Neutrophil (primary cell): ENCODE measurements around the gene PNPO.
"Not testable (repeated sequence)": the region's sequence is repeated elsewhere in the genome, so short reads cannot be mapped to it uniquely, and the experiment has no call there.

Experiments
- H3K27ac ChIP-seq: fragments of 200-600 bp; sonication (generic); 2 replicates; pipeline ENCODE4 v1.5.1; 2016; ENCODE audit warnings: mild to moderate bottlenecking, moderate library complexity
- H3K27me3 ChIP-seq: fragments of 200-600 bp; sonication (generic); 2 replicates; pipeline ENCODE4 v1.6.0; 2016; ENCODE audit warnings: mild to moderate bottlenecking
- H3K36me3 ChIP-seq: fragments of 200-600 bp; sonication (generic); 2 replicates; pipeline ENCODE4 v1.5.1; 2017
- H3K4me1 ChIP-seq, 2 experiments: fragments of 200-600 bp in 1 of 2; sonication (generic) in 1 of 2; 1 replicate in 1 of 2; 2 replicates in 1 of 2; pipeline versions ENCODE4 v1.5.1 to v1.6.1; 2013 to 2016; ENCODE audit warnings: low read depth in 1 of 2, low read length in 1 of 2, mild to moderate bottlenecking in 1 of 2, moderate library complexity in 1 of 2; ENCODE audit not compliant: control insufficient read depth in 1 of 2, insufficient read depth in 1 of 2
- H3K4me3 ChIP-seq, 2 experiments: fragments of 200-600 bp in 1 of 2; sonication (generic) in 1 of 2; 1 replicate in 1 of 2; 2 replicates in 1 of 2; pipeline ENCODE4 v1.5.1; 2013 to 2016; ENCODE audit warnings: low read depth in 1 of 2, low read length in 1 of 2, mild to moderate bottlenecking in 1 of 2, moderate library complexity in 1 of 2
- H3K9me3 ChIP-seq: fragments of 200-600 bp; sonication (generic); 2 replicates; pipeline ENCODE4 v1.5.1; 2016
- TF ChIP-seq, protein P1 (sequence below): fragments of 200-600 bp; sonication (generic); IDR thresholded peaks from 2 replicates; pipeline ENCODE4 v1.5.1; 2016; ENCODE audit warnings: antibody characterized with exemption

The PNPO gene

GRCh38 chr17:47918991-47919390 is 22.4 kb upstream of the PNPO start:
- Histone ChIP-seq H3K4me1 (peaks cover 12 to 13% of the 10 kb centered on the region in 2 experiments), H3K36me3 (peaks cover 53% of the 10 kb centered on the region), H3K9me3 (no peaks in the 10 kb centered on the region), H3K4me3 (no peak overlapping the region), H3K27ac (no peak overlapping the region), H3K27me3 (no peaks in the 10 kb centered on the region)
- TF ChIP-seq, protein P1, sequence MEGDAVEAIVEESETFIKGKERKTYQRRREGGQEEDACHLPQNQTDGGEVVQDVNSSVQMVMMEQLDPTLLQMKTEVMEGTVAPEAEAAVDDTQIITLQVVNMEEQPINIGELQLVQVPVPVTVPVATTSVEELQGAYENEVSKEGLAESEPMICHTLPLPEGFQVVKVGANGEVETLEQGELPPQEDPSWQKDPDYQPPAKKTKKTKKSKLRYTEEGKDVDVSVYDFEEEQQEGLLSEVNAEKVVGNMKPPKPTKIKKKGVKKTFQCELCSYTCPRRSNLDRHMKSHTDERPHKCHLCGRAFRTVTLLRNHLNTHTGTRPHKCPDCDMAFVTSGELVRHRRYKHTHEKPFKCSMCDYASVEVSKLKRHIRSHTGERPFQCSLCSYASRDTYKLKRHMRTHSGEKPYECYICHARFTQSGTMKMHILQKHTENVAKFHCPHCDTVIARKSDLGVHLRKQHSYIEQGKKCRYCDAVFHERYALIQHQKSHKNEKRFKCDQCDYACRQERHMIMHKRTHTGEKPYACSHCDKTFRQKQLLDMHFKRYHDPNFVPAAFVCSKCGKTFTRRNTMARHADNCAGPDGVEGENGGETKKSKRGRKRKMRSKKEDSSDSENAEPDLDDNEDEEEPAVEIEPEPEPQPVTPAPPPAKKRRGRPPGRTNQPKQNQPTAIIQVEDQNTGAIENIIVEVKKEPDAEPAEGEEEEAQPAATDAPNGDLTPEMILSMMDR, result no peak

- peaks cover 12 to 13% of the 10 kb centered on the region in 2 experiments for H3K4me1 ChIP-seq
- H3K36me3 ChIP-seq, result peaks cover 62% of the 10 kb centered on the region
- not testable (repeated sequence) for H3K9me3 ChIP-seq, H3K4me3 ChIP-seq, H3K27ac ChIP-seq, H3K27me3 ChIP-seq
Measured at GRCh38 chr17:47919889-47920288, 21.5 kb upstream of the PNPO start.

DNA sequence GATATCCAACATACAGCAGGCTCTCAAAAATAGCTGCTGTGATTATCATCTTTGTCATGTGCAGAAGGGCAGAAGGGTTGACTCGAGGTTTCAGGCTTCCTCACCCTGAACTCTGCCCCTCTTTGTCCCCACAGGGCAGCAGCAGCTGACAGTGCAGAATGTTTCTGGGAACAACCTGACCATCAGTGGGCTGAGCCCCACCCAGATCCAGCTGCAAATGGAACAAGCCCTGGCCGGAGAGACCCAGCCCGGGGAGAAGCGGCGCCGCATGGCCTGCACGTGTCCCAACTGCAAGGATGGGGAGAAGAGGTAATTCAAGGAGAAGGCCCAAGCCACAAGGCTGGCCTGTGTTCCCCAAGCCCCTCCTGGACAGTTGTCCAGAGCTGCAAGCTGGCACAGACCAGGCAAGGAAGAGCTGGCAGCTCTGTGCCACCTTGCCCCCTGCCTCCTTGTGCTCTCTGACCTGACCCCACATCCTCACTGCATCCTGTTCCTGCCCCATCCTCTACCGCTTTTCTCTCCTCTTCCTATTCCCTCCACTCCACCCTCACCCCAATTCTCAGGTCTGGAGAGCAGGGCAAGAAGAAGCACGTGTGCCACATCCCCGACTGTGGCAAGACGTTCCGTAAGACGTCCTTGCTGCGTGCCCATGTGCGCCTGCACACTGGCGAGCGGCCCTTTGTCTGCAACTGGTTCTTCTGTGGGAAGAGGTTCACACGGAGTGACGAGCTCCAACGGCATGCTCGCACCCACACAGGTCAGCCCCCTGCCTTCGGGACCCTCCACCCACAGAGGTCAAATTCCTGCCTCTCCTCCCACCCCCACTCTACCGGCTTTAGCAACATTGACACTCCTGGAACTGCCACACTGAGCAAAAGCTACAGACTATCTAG is 16.3 kb upstream of the PNPO start:
- no peak overlapping the region for H3K4me3 ChIP-seq
- H3K27ac ChIP-seq, result no peak overlapping the region
- peaks cover 93% of the 10 kb centered on the region for H3K36me3 ChIP-seq
- H3K4me1 ChIP-seq, result no peaks in the 10 kb centered on the region
- no peaks in the 10 kb centered on the region for H3K9me3 ChIP-seq
- TF ChIP-seq, protein P1, result no peak
- no peaks in the 10 kb centered on the region for H3K27me3 ChIP-seq

DNA sequence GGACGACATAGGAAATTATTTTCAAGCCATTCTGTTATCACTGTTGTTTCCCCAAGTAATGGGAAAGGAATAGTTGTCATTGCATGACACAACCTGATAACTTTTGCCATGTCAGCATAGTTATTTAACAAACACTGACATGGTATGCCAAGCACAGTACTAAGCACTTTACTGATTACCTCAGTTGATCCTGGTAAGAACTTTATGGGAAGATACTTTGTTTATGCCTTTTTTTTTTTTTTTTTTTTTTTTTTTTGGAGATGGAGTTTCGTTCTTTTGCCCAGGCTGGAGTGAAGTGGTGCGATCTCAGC is 15.7 kb upstream of the PNPO start:
- no peaks in the 10 kb centered on the region for H3K4me1 ChIP-seq
- no peaks in the 10 kb centered on the region for H3K9me3 ChIP-seq
- H3K36me3 ChIP-seq, result peaks cover 99% of the 10 kb centered on the region
- H3K27me3 ChIP-seq, result no peaks in the 10 kb centered on the region
- TF ChIP-seq, protein P1, result no peak
- H3K27ac ChIP-seq, result no peak overlapping the region
- H3K4me3 ChIP-seq, result no peak overlapping the region

- Histone ChIP-seq H3K4me1 (no peaks in the 10 kb centered on the region), H3K36me3 (peaks cover 82% of the 10 kb centered on the region), H3K27me3 (no peaks in the 10 kb centered on the region), H3K27ac (no peak overlapping the region), H3K9me3 (no peaks in the 10 kb centered on the region), H3K4me3 (no peak overlapping the region)
- TF ChIP-seq, protein P1, result no peak
Measured at GRCh38 chr17:47927821-47928400, 13.5 kb upstream of the PNPO start.

- no peak overlapping the region for H3K27ac ChIP-seq
- TF ChIP-seq, protein P1, result no peak
- H3K27me3 ChIP-seq, result no peaks in the 10 kb centered on the region
- H3K4me3 ChIP-seq, result no peak overlapping the region
- no peaks in the 10 kb centered on the region for H3K9me3 ChIP-seq
- H3K36me3 ChIP-seq, result peaks cover 77% of the 10 kb centered on the region
- H3K4me1 ChIP-seq, result no peaks in the 10 kb centered on the region
Measured at GRCh38 chr17:47928415-47928814, 13.0 kb upstream of the PNPO start.
